LNCAP (cell line): ENCODE results near the gene TNPO2.

Source experiments
- TF ChIP-seq, protein P1 (sequence below): fragments of 450-650 bp; IDR thresholded peaks from 2 replicates; pipeline ENCODE4 v1.5.1; 2017; ENCODE audit warnings: mild to moderate bottlenecking

The TNPO2 gene

DNA sequence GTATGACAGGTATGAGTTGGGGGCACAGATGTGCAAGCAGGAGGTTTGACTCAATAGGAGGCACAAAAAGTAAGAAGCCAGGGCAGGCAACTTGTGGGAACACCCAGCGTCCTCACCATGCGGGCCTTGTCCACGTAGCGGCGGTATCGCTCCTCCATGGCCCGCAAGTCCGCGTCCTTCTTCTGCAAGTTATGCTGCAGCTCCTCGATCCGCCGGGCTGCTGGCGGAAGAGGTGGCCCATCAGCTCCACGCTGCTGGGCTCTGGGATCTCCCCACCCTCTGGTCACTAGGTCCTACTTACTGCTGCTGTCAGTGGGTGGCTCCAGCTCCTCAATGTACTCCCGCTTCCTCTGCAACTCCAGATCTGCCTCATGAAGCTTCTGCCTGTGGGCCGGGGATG, 41.0 kb upstream of the TNPO2 start:
- TF ChIP-seq, protein P1, sequence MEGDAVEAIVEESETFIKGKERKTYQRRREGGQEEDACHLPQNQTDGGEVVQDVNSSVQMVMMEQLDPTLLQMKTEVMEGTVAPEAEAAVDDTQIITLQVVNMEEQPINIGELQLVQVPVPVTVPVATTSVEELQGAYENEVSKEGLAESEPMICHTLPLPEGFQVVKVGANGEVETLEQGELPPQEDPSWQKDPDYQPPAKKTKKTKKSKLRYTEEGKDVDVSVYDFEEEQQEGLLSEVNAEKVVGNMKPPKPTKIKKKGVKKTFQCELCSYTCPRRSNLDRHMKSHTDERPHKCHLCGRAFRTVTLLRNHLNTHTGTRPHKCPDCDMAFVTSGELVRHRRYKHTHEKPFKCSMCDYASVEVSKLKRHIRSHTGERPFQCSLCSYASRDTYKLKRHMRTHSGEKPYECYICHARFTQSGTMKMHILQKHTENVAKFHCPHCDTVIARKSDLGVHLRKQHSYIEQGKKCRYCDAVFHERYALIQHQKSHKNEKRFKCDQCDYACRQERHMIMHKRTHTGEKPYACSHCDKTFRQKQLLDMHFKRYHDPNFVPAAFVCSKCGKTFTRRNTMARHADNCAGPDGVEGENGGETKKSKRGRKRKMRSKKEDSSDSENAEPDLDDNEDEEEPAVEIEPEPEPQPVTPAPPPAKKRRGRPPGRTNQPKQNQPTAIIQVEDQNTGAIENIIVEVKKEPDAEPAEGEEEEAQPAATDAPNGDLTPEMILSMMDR = no peak

DNA sequence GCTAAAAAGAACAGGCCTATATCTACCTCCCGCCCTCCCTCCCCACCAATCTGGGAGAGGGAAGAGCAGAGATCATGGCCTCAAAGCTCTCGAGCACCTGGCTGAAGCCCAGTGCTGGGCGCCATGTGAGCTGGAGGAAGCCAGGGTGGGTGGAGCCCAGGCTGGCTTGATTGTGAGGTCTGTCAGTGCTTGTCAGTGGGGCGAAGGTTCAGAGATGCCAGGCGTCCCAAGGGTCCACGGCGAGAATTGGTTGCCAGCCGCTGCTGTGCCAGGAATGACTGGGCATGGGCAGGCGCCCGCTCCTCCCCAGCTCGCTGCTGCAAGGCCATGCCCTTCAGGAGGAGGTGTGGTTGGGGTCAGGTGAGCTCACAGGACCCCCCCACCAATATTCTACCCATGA, 39.4 kb upstream of the TNPO2 start:
- TF ChIP-seq, protein P1 = no peak

DNA sequence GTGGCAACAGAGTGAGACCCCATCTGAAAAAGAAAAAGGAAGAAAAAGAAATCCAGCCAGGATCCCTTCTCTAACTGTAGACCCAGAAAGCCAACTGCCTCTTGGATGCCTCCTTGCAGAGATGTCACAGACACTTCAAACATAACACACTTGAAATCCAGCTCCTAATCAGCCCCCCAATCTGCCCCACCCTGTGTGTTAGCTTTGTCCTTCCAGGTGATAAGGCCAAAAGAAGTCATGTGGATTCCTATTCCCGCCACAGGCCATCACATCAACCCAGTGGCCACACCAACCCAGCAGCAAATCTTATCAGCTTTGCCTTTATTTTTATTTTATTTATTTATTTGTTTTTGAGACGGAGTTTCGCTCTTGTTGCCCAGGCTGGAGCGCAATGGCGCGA, 36.0 kb upstream of the TNPO2 start:
- TF ChIP-seq, protein P1 = no peak

DNA sequence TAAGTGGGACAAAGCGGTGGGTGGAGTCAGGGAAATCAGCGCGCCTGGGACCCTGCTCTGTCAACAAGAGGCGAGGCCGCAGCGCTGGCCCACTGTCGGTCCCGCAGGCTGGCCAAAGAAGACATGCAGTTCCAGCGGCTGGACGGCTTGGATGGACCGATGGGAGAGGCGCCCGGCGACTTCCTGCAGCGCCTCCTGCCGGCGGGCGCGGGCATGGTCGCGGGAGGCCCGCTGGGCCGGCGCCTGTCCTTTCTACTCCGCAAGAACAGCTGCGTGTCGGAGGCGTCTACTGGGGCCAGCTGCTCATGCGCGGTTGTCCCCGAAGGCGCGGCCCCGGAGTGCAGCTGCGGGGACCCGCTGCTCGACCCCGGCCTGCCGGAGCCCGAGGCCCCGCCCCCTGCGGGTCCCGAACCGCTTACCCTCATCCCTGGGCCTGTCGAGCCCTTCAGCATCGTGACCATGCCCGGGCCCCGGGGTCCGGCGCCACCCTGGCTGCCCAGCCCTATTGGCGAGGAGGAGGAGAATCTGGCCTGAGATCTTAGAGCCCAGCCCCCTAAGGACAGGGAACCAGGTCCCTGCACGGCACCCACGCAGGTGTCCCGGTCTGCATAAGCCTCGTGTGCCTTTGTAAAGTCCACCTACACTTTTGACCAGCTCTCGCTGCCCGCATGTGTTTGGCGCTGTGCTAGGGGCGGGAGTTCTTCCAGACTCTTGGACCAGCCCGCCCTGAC, 34.0 kb upstream of the TNPO2 start:
- TF ChIP-seq, protein P1 = peak; percentile 93

DNA sequence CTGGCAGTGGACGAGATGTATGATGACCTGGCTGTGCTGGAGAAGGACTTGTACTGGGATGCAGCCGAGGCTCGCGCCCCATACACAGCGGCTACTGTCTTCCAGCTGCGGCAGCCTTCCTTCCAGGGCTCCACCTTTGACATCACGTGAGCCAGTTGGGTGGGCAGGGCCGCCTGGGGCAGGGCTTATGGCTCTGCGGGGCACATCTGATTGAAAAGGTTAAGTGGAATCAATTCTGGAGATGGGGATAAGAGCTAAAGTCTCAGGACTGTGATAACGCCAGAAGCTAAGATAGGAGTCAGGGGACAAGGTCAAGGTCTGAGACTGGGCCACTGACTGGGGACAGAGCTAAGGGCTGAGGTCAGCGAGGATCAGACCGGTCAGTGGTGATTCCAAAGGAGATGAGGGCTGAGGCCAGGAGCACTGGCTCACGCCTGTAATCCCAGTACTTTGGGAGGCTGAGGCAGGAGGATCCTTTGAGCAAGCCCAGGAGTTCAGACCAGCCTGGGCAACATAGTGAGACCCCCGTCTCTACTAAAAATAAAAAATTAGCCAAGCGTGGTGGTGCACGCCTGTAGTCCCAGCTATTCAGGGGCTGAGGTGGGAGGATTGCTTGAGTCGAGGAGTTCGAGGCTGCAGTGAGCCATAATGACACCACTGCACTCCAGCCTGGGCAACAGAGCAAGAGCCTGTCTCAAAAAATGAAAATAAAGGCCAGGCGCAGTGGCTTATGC, 32.6 kb upstream of the TNPO2 start:
- TF ChIP-seq, protein P1 = no peak

DNA sequence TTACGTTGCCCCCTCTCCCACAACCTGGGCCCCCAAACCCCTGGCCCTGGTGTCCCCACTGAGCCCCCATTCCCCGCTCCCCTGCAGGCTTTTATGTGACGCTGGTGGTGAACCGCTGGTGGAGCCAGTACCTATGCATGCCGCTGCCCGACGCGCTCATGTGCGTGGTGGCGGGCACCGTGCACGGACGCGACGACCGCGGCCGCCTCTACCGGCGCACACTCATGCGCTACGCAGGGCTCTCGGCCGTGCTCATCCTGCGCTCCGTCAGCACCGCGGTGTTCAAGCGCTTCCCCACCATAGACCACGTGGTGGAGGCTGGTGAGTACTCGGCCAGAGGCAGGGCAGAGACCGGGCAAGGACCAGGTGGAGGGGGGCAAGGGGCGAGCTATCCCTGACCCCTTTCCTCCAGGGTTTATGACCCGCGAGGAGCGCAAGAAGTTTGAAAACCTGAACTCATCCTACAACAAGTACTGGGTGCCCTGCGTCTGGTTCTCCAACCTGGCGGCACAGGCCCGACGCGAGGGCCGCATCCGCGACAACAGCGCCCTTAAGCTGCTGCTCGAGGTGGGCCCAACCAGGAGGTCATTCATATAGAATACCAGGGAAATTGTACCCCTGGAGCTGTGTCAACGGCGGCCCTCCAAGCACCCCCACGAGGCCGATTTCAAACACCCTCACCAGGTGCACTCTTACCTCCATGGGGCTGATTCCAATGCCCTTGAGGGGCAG, 30.9 kb upstream of the TNPO2 start:
- TF ChIP-seq, protein P1 = no peak

DNA sequence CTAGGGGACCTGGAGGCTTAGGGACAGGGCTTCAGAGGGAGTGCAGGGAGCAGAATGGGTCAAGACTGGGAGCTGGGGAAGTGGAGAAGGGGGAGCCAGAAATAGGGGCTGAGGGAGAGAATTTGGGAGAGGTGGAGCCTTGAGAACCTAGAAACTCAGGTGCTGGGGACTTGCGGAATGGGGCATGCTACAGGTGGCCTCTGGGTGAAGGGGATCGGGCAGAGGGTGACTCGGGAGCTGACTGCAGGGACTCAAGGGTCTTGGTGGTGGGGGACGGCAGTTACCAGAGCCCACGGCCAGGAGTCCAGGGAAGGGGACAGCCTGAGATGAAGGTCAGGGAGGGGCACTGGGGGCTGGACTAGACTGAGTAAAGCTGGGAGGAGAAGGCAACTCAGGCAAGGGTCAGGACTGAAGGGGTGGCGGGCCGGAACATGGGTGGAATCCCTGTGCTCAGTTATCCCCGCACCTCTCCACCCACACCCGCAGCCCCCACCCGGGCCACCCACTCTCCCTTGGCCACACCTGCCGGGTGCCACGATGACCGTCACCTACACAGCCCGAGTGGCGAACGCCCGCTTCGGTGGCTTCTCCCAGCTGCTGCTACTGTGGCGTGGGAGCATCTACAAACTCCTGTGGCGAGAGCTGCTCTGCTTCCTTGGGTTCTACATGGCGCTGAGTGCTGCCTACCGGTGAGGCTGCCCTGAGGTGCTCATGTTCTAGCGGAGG, 28.5 kb upstream of the TNPO2 start:
- TF ChIP-seq, protein P1 = no peak
